Panc1 (cell line): Measurements from ENCODE around the gene ZNF609. TPM values are rescaled to one million over a fixed set of nuclear protein-coding genes. Genes with fewer than 3 reads are reported as not detected.
A peak's percentile ranks its signal among the peaks of the same experiment; 100 is the strongest.

Experiments
- ATAC-seq: fragments of 200-7000 bp; cut with Tn5 transposase; 2 replicates; pipeline ENCODE4 v1.9.1; 2020; ENCODE audit warnings: mild to moderate bottlenecking, moderate library complexity
- BruUV-seq: library from RNA; stranded (reverse); fragments of 400-500 nt; replicated peaks from 2 replicates; lab custom pipeline; 2021; lab: Mats Ljungman, UMichigan
- CTCF ChIA-PET: fragments of 300-600 bp; sonication (Branson Sonifier 250); formaldehyde crosslinking; loops from one replicate; lab custom pipeline; 2022; ENCODE audit warnings: antibody characterized with exemption; lab: Charles Lee
- POLR2A ChIA-PET: fragments of 300-600 bp; sonication (Branson Sonifier 250); formaldehyde crosslinking; loops from one replicate; lab custom pipeline; 2022; ENCODE audit warnings: antibody characterized with exemption; lab: Charles Lee
- DNase-seq: peaks from one replicate; pipeline ENCODE4 v3.0.0-alpha.2; 2010; ENCODE audit warnings: low read depth, low spot score
- H3K27ac ChIP-seq: 2 replicates; pipeline ENCODE4 v1.5.1; 2011; ENCODE audit warnings: mild to moderate bottlenecking, low read length, inconsistent platforms
- H3K27me3 ChIP-seq: fragments of 200-500 bp; sonication (Bioruptor generic); 2 replicates; pipeline ENCODE4 v1.6.0; 2014; ENCODE audit warnings: low read length, inconsistent platforms; ENCODE audit not compliant: control insufficient read depth, insufficient read depth
- H3K36me3 ChIP-seq: fragments of 200-500 bp; sonication (Bioruptor generic); 2 replicates; pipeline ENCODE4 v1.5.1; 2014; ENCODE audit warnings: inconsistent platforms, mild to moderate bottlenecking, low read length, moderate library complexity; ENCODE audit not compliant: control insufficient read depth, insufficient read depth
- H3K4me1 ChIP-seq: 2 replicates; pipeline ENCODE4 v1.5.1; 2011; ENCODE audit warnings: inconsistent platforms, mild to moderate bottlenecking, low read length, moderate library complexity; ENCODE audit not compliant: control insufficient read depth, insufficient read depth
- H3K4me3 ChIP-seq, 2 experiments: 2 replicates each; pipeline ENCODE4 v1.5.1; 2011 to 2012; ENCODE audit warnings: low read depth in 2 of 2, low read length in 2 of 2, mild to moderate bottlenecking in 2 of 2, inconsistent platforms in 1 of 2, moderate library complexity in 1 of 2
- H3K9me3 ChIP-seq: fragments of 200-500 bp; sonication (Bioruptor generic); 2 replicates; pipeline ENCODE4 v1.5.1; 2014; ENCODE audit warnings: low read depth, mild to moderate bottlenecking, inconsistent platforms, low read length, moderate library complexity; ENCODE audit not compliant: control insufficient read depth, insufficient read depth
- CTCF ChIP-seq: fragments of 450-650 bp; IDR thresholded peaks from 2 replicates; pipeline ENCODE4 v1.5.1; 2017; ENCODE audit warnings: mild to moderate bottlenecking
- POLR2AphosphoS5 ChIP-seq: IDR thresholded peaks from 2 replicates; pipeline ENCODE4 v1.6.1; 2012; ENCODE audit warnings: mild to moderate bottlenecking, low read depth, low read length, moderate library complexity
- REST ChIP-seq, 2 experiments: IDR thresholded peaks; 2 replicates each; pipeline ENCODE4 v1.6.1; 2011 to 2012; ENCODE audit warnings: low read depth in 2 of 2, control low read depth in 1 of 2, low read length in 1 of 2, mild to moderate bottlenecking in 1 of 2, moderate library complexity in 1 of 2; ENCODE audit not compliant: insufficient read depth in 1 of 2
- SIN3A ChIP-seq: IDR thresholded peaks from 2 replicates; pipeline ENCODE4 v1.6.1; 2012; ENCODE audit warnings: low read depth, mild to moderate bottlenecking, low read length, moderate library complexity, borderline replicate concordance; ENCODE audit not compliant: insufficient read depth
- TCF7L2 ChIP-seq: IDR thresholded peaks from 2 replicates; pipeline ENCODE4 v1.6.1; 2011; ENCODE audit warnings: mild to moderate bottlenecking, low read depth, low read length, inconsistent platforms
- in situ Hi-C: cut with HindIII; loops from 2 replicates; pipeline ENCODE4 v1.10.0; 2016; ENCODE audit warnings: low sequenced_read_pairs, low pct_unique_long_range_greater_than_20kb
- intact Hi-C: fragments of 100-400 bp; cut with micrococcal nuclease; formaldehyde crosslinking; loops from one replicate; pipeline ENCODE4 v1.10.0; 2022; ENCODE audit not compliant: unreplicated experiment
- total RNA-seq: library from RNA; stranded (reverse); gene quantifications from one replicate; pipeline ENCODE4 v1.2.1, GENCODE V29; 2021; ENCODE audit not compliant: unreplicated experiment

ZNF609 gene
- total RNA-seq, 1 experiment from 2014 or later = 47.2 TPM

- CTCF ChIA-PET = no interaction called here
- Histone ChIP-seq H3K27me3 (no peaks in the 10 kb centered on the region), H3K27ac (no peak overlapping the region), H3K36me3 (no peaks in the 10 kb centered on the region), H3K4me1 (peaks cover 20% of the 10 kb centered on the region), H3K4me3 (no peak overlapping the region), H3K9me3 (no peaks in the 10 kb centered on the region)
- no TSS peak for BruUV-seq
- POLR2A ChIA-PET = no interaction called here
- ATAC-seq = no peak
- no peak for DNase-seq
- in situ Hi-C loops = no loop called here
- TF ChIP-seq SIN3A (no peak), POLR2AphosphoS5 (no peak), REST (IDR thresholded peaks at IDR 0.05; ENCODE audit: insufficient read depth in 1 of 2, low read depth in 2 of 2, low read length in 1 of 2) (no peak), TCF7L2 (no peak), CTCF (no peak)
- intact Hi-C loops = loop anchor here (10.0 kb wide), 1 partner anchor 58 kb away; no protein-coding TSS in a partner anchor
Observed at GRCh38 chr15:64532521-64533315, 72.3 kb downstream of the ZNF609 start.

- in situ Hi-C loops (no loop called here), intact Hi-C loops (loop anchor here (10.0 kb wide), 1 partner anchor 61 kb away; no protein-coding TSS in a partner anchor)
- H3K27me3 ChIP-seq = no peaks in the 10 kb centered on the region
- H3K4me3 ChIP-seq = no peak overlapping the region
- H3K27ac ChIP-seq = 0 out of 2 replicates have a peak overlapping the region, but pooled peaks have one; percentile 6
- TF ChIP-seq TCF7L2 = no peak
- no peak for TF ChIP-seq REST (IDR thresholded peaks at IDR 0.05; ENCODE audit: insufficient read depth in 1 of 2, low read depth in 2 of 2, low read length in 1 of 2)
- TF ChIP-seq POLR2AphosphoS5 = no peak
- no peak for TF ChIP-seq CTCF
- no peak for TF ChIP-seq SIN3A
- H3K36me3 ChIP-seq = no peaks in the 10 kb centered on the region
- TSS peak; percentile 35 for BruUV-seq
- ChIA-PET POLR2A (interaction anchor here (0.7 kb wide), 1 partner anchor 257 kb away, joined by 4 read pairs; no protein-coding TSS in a partner anchor), CTCF (no interaction called here)
- ATAC-seq = peak; percentile 68
- no peaks in the 10 kb centered on the region for H3K9me3 ChIP-seq
- no peak for DNase-seq
- peaks cover 16% of the 10 kb centered on the region for H3K4me1 ChIP-seq
Observed at GRCh38 chr15:64535460-64536243, 75.3 kb downstream of the ZNF609 start.
